Loucy (cell line): ENCODE data around the gene OR10Z1.

Experiments
- EZH2phosphoT487 ChIP-seq: fragments of 200-600 bp; IDR thresholded peaks from 2 replicates; pipeline ENCODE4 v1.6.1; 2018; ENCODE audit warnings: antibody characterized with exemption, mild to moderate bottlenecking, moderate library complexity, borderline replicate concordance
- TF ChIP-seq, protein P1 (sequence below): fragments of 200-600 bp; sonication (generic); conservative IDR thresholded peaks from 2 replicates; pipeline ENCODE4 v1.5.1; 2014; ENCODE audit warnings: mild to moderate bottlenecking, antibody characterized with exemption, low read length

DNA sequence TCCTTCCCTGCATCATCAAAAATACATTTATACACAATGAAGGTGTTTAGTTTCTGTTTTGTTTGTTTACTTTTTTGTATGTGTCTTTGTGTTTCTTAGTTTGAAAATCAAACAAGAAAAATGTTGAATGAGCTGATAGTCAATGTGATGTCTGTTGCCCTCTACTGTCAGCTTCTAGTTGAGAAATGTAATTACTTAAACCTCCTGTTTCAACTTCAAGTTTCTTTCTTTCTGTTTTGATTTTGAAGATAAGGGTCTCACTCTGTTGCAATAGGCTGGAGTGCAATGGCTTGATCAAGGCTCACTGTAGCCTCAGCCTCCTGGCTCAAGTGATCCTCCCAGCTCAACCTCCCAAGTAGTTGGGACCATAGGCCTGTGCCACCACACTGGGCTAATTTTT, 44.0 kb downstream of the OR10Z1 start:
- TF ChIP-seq, protein P1, sequence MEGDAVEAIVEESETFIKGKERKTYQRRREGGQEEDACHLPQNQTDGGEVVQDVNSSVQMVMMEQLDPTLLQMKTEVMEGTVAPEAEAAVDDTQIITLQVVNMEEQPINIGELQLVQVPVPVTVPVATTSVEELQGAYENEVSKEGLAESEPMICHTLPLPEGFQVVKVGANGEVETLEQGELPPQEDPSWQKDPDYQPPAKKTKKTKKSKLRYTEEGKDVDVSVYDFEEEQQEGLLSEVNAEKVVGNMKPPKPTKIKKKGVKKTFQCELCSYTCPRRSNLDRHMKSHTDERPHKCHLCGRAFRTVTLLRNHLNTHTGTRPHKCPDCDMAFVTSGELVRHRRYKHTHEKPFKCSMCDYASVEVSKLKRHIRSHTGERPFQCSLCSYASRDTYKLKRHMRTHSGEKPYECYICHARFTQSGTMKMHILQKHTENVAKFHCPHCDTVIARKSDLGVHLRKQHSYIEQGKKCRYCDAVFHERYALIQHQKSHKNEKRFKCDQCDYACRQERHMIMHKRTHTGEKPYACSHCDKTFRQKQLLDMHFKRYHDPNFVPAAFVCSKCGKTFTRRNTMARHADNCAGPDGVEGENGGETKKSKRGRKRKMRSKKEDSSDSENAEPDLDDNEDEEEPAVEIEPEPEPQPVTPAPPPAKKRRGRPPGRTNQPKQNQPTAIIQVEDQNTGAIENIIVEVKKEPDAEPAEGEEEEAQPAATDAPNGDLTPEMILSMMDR: peak; percentile 67
- no peak for TF ChIP-seq EZH2phosphoT487
